Esophagus muscularis mucosa (tissue), 4 donors: ENCODE measurements around the gene SETX. TPM values are rescaled to one million over a fixed set of nuclear protein-coding genes. Genes with fewer than 3 reads are reported as not detected.

Source experiments
- DNase-seq: peaks from one replicate; pipeline ENCODE4 v3.0.0-alpha.2; 2017; ENCODE audit errors: extremely low spot score
- H3K27ac ChIP-seq, 4 donors: fragments of 200-600 bp; sonication (generic); replicated peaks in 1 of 4; 1 replicate in 3 of 4; 2 replicates in 1 of 4; pipeline ENCODE4 v1.5.1; 2016 to 2019; ENCODE audit warnings: mild to moderate bottlenecking in 1 of 4
- H3K27me3 ChIP-seq, 4 donors: fragments of 200-600 bp; sonication (generic); one replicate each; pipeline versions ENCODE4 v1.5.1 to v1.6.0; 2016 to 2019
- H3K36me3 ChIP-seq, 4 donors: fragments of 200-600 bp; sonication (generic); one replicate each; pipeline ENCODE4 v1.5.1; 2016 to 2019
- H3K4me1 ChIP-seq, 4 donors: fragments of 200-600 bp; sonication (generic); one replicate each; pipeline ENCODE4 v1.5.1; 2016 to 2019
- H3K4me3 ChIP-seq, 4 donors: fragments of 200-600 bp; sonication (generic); 1 replicate in 2 of 4; 2 replicates in 2 of 4; pipeline ENCODE4 v1.5.1; 2016 to 2019; ENCODE audit warnings: mild to moderate bottlenecking in 4 of 4, moderate library complexity in 1 of 4
- H3K9me3 ChIP-seq, 4 donors: fragments of 200-600 bp; sonication (generic); 1 replicate in 3 of 4; 2 replicates in 1 of 4; pipeline ENCODE4 v1.5.1; 2016 to 2019
- EP300 ChIP-seq: sonication (generic); formaldehyde crosslinking; IDR thresholded peaks from one replicate; pipeline ENCODE4 v1.6.1; 2017; ENCODE audit warnings: antibody characterized with exemption
- POLR2A ChIP-seq: fragments of 450-650 bp; IDR thresholded peaks from one replicate; pipeline ENCODE4 v1.6.1; 2017; ENCODE audit warnings: antibody characterized with exemption, moderate library complexity, mild to moderate bottlenecking, low read depth
- POLR2AphosphoS5 ChIP-seq, 2 donors: sonication (generic); formaldehyde crosslinking; IDR thresholded peaks; one replicate each; pipeline ENCODE4 v1.6.1; 2017; ENCODE audit warnings: antibody characterized with exemption in 2 of 2
- WGBS: methylation state at CpG from one replicate; pipeline ENCODE4 v1.1.5; 2018; 5-methylcytosine and 5-hydroxymethylcytosine counted together
- intact Hi-C: fragments of 100-400 bp; cut with DNase I; formaldehyde crosslinking; loops from one replicate; pipeline ENCODE4 v1.15.1; 2023
- total RNA-seq, 4 donors: library from RNA; depleted of rRNA; stranded (reverse); fragments of >200 nt; gene quantifications; one replicate each; pipeline versions ENCODE4 v1.1.0 to v1.2.1, GENCODE V29; 2016
- TF ChIP-seq, protein P1 (sequence below), 3 experiments: fragments of 200-600 bp in 2 of 3; fragments of 450-650 bp in 1 of 3; sonication (generic) in 2 of 3; IDR thresholded peaks; one replicate each; pipeline ENCODE4 v1.5.1; 2017 to 2019; ENCODE audit warnings: antibody characterized with exemption in 3 of 3, mild to moderate bottlenecking in 2 of 3, moderate library complexity in 1 of 3

SETX gene
- total RNA-seq, 4 donors from 2014 or later: 44.1 to 46.9 (median 45.9) TPM

DNA sequence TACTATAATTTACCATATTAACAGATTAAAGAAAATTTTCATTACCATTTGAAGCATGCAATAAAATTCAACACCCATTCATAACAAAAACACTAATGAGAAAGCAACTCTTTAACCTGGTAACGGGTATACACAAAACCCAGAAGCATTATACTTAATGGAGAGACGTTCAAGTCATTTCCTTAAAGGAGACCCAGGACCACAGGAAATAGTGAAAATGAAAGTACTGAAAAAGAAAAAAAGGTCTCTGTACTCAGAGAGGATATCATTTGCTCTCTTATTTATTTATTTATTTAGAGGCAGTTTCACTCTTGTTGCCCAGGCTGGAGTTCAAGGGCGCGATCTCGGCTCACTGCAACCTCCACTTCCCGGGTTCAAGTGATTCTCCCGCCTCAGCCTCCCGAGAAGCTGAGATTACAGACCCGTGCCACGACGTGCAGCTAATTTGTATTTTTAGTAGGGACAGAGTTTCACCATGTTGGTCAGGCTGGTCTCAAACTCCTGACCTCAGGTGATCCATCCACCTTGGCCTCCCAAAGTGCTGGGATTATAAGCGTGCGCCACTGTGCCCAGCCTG is 61.6 kb downstream of the SETX start:
- Histone ChIP-seq H3K4me3 (no peak overlapping the region), H3K9me3 (no peaks in the 10 kb centered on the region), H3K4me1 (peaks cover 8 to 13% (median 10%) of the 10 kb centered on the region in 4 donors), H3K27me3 (no peaks in the 10 kb centered on the region), H3K36me3 (peaks cover 24 to 86% (median 57%) of the 10 kb centered on the region in 4 donors), H3K27ac (no peak overlapping the region)
- no peak for DNase-seq
- WGBS: 92% methylated on average over 13 of the region's 13 CpGs
- intact Hi-C loops: no loop called here
- TF ChIP-seq, protein P1, sequence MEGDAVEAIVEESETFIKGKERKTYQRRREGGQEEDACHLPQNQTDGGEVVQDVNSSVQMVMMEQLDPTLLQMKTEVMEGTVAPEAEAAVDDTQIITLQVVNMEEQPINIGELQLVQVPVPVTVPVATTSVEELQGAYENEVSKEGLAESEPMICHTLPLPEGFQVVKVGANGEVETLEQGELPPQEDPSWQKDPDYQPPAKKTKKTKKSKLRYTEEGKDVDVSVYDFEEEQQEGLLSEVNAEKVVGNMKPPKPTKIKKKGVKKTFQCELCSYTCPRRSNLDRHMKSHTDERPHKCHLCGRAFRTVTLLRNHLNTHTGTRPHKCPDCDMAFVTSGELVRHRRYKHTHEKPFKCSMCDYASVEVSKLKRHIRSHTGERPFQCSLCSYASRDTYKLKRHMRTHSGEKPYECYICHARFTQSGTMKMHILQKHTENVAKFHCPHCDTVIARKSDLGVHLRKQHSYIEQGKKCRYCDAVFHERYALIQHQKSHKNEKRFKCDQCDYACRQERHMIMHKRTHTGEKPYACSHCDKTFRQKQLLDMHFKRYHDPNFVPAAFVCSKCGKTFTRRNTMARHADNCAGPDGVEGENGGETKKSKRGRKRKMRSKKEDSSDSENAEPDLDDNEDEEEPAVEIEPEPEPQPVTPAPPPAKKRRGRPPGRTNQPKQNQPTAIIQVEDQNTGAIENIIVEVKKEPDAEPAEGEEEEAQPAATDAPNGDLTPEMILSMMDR (IDR thresholded peaks at IDR 0.05): no peak
- TF ChIP-seq EP300 (no peak), POLR2AphosphoS5 (IDR thresholded peaks at IDR 0.05) (no peak), POLR2A (no peak)

DNA sequence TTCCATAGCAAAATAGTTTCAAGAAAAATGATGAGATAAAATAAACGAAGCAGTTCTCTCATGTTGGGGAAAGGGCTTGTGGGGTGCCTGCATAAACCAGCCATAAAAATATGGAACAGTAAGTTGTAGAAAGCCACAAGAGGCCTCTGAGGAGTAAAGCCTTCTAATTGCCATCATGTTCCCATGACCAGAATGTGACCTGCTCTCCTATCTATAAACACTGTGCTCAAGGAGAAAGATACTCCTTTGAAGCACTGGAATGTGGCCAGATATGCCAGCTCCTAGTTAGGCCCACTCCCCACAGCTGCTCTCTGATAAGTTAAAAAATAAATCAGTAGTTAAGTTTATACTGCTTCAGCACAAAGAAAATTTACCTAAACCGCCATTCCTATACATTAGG is 65.8 kb downstream of the SETX start:
- Histone ChIP-seq H3K27me3 (no peaks in the 10 kb centered on the region), H3K9me3 (no peaks in the 10 kb centered on the region), H3K4me1 (peaks cover 8 to 13% (median 11%) of the 10 kb centered on the region in 4 donors), H3K36me3 (peaks cover 32 to 86% (median 57%) of the 10 kb centered on the region in 4 donors), H3K27ac (no peak overlapping the region), H3K4me3 (no peak overlapping the region)
- WGBS: 69% methylated on average over 2 of the region's 2 CpGs
- intact Hi-C loops: loop anchor here (10.0 kb wide), 1 partner anchor 56 kb away; no protein-coding TSS in a partner anchor
- no peak for DNase-seq
- TF ChIP-seq EP300 (no peak), POLR2AphosphoS5 (IDR thresholded peaks at IDR 0.05) (no peak)

DNA sequence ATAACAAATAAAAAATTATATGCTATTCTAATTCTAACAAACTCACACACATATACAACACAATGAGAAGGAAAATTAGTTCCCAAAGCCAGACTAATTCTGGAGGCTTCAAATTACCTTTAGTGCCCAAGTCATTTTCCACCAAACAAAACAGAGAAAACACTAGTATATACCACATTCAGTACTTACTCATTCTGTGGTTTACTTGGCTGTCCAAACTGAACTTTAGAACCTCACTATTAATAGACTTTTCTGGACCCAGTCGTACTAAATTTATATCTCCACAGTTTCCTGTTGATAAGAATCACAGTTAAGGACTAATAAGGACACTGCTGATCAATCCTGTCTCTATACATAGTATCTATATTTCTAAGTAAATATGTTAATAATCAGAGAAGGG is 66.4 kb downstream of the SETX start:
- DNase-seq: no peak
- Histone ChIP-seq H3K27ac (no peak overlapping the region), H3K4me1 (peaks cover 8 to 13% (median 11%) of the 10 kb centered on the region in 4 donors), H3K27me3 (no peaks in the 10 kb centered on the region), H3K4me3 (no peak overlapping the region), H3K9me3 (no peaks in the 10 kb centered on the region), H3K36me3 (peaks cover 38 to 86% (median 58%) of the 10 kb centered on the region in 4 donors)
- intact Hi-C loops: loop anchor here (10.0 kb wide), 1 partner anchor 56 kb away; no protein-coding TSS in a partner anchor
- WGBS: 19% methylated on average over 1 of the region's 1 CpG
- TF ChIP-seq POLR2AphosphoS5 (IDR thresholded peaks at IDR 0.05) (no peak), EP300 (no peak), POLR2A (no peak)
- TF ChIP-seq, protein P1 (IDR thresholded peaks at IDR 0.05): no peak

DNA sequence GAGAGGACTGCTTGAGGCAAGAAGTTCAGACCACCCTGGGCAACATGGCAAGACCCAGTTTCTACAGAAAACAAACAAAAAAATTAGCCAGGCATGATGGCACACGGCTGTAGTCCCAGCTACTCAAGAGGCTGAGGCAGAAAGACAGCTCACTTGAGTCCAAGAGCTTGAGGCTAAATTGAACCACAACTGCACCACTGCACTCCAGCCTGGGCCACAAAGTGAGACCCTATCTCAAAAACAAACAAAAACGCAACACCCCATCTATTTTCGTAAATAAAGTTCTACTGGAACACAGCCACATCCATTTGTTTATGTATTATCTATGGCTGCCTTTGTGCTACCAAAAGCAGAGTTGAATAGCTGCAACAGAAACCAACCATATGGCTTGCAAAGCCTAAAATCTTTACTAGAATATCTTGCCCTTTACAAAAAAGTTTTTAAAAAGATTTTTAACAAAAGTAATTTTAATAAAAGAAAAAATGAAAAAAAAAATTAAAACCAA is 67.5 kb downstream of the SETX start:
- Histone ChIP-seq H3K9me3 (no peaks in the 10 kb centered on the region), H3K4me3 (no peak overlapping the region), H3K4me1 (peaks cover 8 to 13% (median 11%) of the 10 kb centered on the region in 4 donors), H3K36me3 (peaks cover 48 to 88% (median 65%) of the 10 kb centered on the region in 4 donors), H3K27me3 (no peaks in the 10 kb centered on the region), H3K27ac (no peak overlapping the region)
- TF ChIP-seq POLR2A (no peak), EP300 (no peak), POLR2AphosphoS5 (IDR thresholded peaks at IDR 0.05) (no peak)
- TF ChIP-seq, protein P1 (IDR thresholded peaks at IDR 0.05): no peak
- intact Hi-C loops: loop anchor here (10.0 kb wide), 1 partner anchor 57 kb away; no protein-coding TSS in a partner anchor
- no peak for DNase-seq
- 80% methylated on average over 3 of the region's 3 CpGs for WGBS

DNA sequence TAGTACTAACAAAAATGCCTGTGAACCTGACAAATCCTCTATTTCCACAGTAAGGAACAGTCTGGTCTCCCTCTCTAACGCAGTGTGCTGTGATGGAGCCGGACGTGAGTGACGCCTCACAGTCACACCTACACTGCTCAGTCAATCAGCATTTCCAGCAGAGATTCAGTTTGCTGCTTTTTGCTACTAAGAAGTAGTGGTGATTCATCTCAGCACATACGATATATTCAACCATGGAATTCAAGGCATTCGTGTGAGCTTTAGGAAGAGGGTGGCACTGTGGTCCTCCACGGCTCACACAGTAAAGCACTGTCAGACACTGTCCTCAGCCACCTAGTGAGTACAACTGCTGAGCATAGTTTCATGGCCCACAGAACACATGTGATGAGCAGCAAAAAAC is 70.9 kb downstream of the SETX start:
- no peak for DNase-seq
- TF ChIP-seq, protein P1 (IDR thresholded peaks at IDR 0.05): no peak
- TF ChIP-seq POLR2AphosphoS5 (IDR thresholded peaks at IDR 0.05): no peak
- no peak for TF ChIP-seq POLR2A
- no peak for TF ChIP-seq EP300
- intact Hi-C loops: loop anchor here (10.0 kb wide), 1 partner anchor 61 kb away; no protein-coding TSS in a partner anchor
- Histone ChIP-seq H3K4me3 (no peak overlapping the region), H3K27ac (no peak overlapping the region), H3K4me1 (peaks cover 3 to 9% (median 5%) of the 10 kb centered on the region in 4 donors), H3K27me3 (no peaks in the 10 kb centered on the region), H3K9me3 (no peaks in the 10 kb centered on the region), H3K36me3 (peaks cover 66 to 100% (median 93%) of the 10 kb centered on the region in 4 donors)
- 79% methylated on average over 6 of the region's 7 CpGs for WGBS
